Left colon (tissue), 2 donors: ENCODE results near the gene RBM12. TPM values are rescaled to one million over a fixed set of nuclear protein-coding genes. Genes with fewer than 3 reads are reported as not detected.
A peak's percentile ranks its signal among the peaks of the same experiment; 100 is the strongest.
"Not testable (repeated sequence)": the region's sequence is repeated elsewhere in the genome, so short reads cannot be mapped to it uniquely, and the experiment has no call there.

ENCODE experiments used
- ATAC-seq: fragments of 200-7000 bp; cut with Tn5 transposase; one replicate; pipeline ENCODE4 v1.9.1; 2020; ENCODE audit warnings: mild to moderate bottlenecking, moderate library complexity
- DNase-seq, 2 donors: peaks; one replicate each; pipeline ENCODE4 v3.0.0-alpha.2; 2020
- intact Hi-C, 2 donors: fragments of 100-400 bp; cut with DNase I in 1 of 2; cut with micrococcal nuclease in 1 of 2; formaldehyde crosslinking; loops; one replicate each; pipeline versions ENCODE4 v1.11.2 to v1.14.0; 2022; cut with DNase I, micrococcal nuclease
- long read RNA-seq: library from polyadenylated mRNA; unstranded; transcript quantifications from one replicate; pipeline ENCODE4 v2.0.0, GENCODE V29; 2021
- total RNA-seq, 2 donors: library from RNA; stranded (reverse); fragmentation: NEBNext Ultra II Directional; extraction: Animal tissue kit (Norgen Biotek cat#: 25700); gene quantifications; one replicate each; pipeline ENCODE4 v1.2.1, GENCODE V29; 2021
- donor health status: DM: no; HTN: no; CAD: no.
- donor health status: DM: yes; HTN: yes; CAD: no.

Gene RBM12
- 10 to 100 TPM; 63.5 to 73.0 TPM for total RNA-seq
- long read RNA-seq, full-length matches to known transcripts: 17 of 36 reads
- long read RNA-seq, partial matches to known transcripts: 0 of 36 reads
- long read RNA-seq, other reads (novel, unspliced or antisense): 19 of 36 reads

- peak; percentile 93 for ATAC-seq
- peak; percentile 92 to 93 for DNase-seq
- intact Hi-C loops: no loop called here
These were observed at the start of gene RBM12, which contains the start of gene CPNE1 for GRCh38 chr20:35664466-35665206. Gene RBM12 (minus strand): TSS chr20:35664900. CDS start chr20:35655322, 9,578 bp downstream. Gene CPNE1 (minus strand): TSS chr20:35664900. CDS start chr20:35632923, 31,977 bp downstream.

- no peak for ATAC-seq
- intact Hi-C loops: no loop called here
These were observed 49.4 kb upstream of the RBM12 start for GRCh38 chr20:35714127-35714526.

GRCh38 chr20:35713120-35713519 lies 48.4 kb upstream of the RBM12 start:
- intact Hi-C loops, DNase-seq, ATAC-seq: not testable (repeated sequence)

More at GRCh38 chr20:35714127-35714526, 49.4 kb upstream of the RBM12 start:
- DNase-seq: no peak

- intact Hi-C loops: no loop called here
These were observed 47.0 kb upstream of the RBM12 start for GRCh38 chr20:35711588-35712209.

GRCh38 chr20:35710884-35711587 lies 46.3 kb upstream of the RBM12 start:
- ATAC-seq: no peak
- intact Hi-C loops: no loop called here

More at GRCh38 chr20:35711588-35712209, 47.0 kb upstream of the RBM12 start:
- ATAC-seq: no peak
- no peak for DNase-seq

GRCh38 chr20:35710039-35710438 lies 45.3 kb upstream of the RBM12 start:
- intact Hi-C loops: no loop called here
- no peak for DNase-seq
- ATAC-seq: no peak

More at GRCh38 chr20:35710884-35711587, 46.3 kb upstream of the RBM12 start:
- no peak for DNase-seq

- DNase-seq (no peak), ATAC-seq (no peak)
- intact Hi-C loops: no loop called here
These were observed 44.6 kb upstream of the RBM12 start for GRCh38 chr20:35709259-35709658.

GRCh38 chr20:35708502-35708901 lies 43.8 kb upstream of the RBM12 start:
- ATAC-seq (no peak), DNase-seq (no peak)
- intact Hi-C loops: no loop called here

- DNase-seq, intact Hi-C loops, ATAC-seq: not testable (repeated sequence)
These were observed 42.2 kb upstream of the RBM12 start for GRCh38 chr20:35706591-35707529.

- intact Hi-C loops, DNase-seq, ATAC-seq: not testable (repeated sequence)
These were observed 41.2 kb upstream of the RBM12 start for GRCh38 chr20:35705894-35706293.

- ATAC-seq (no peak), DNase-seq (no peak)
- intact Hi-C loops: no loop called here
These were observed 40.0 kb upstream of the RBM12 start for GRCh38 chr20:35704514-35705261.

GRCh38 chr20:35702824-35703695 lies 38.4 kb upstream of the RBM12 start:
- DNase-seq: no peak
- ATAC-seq: no peak
- intact Hi-C loops: no loop called here

GRCh38 chr20:35702051-35702823 lies 37.5 kb upstream of the RBM12 start:
- intact Hi-C loops: no loop called here
- ATAC-seq (no peak), DNase-seq (no peak)

- ATAC-seq: no peak
- intact Hi-C loops: no loop called here
- DNase-seq: no peak
These were observed 36.0 kb upstream of the RBM12 start for GRCh38 chr20:35700625-35701148.

GRCh38 chr20:35699957-35700624 lies 35.4 kb upstream of the RBM12 start:
- peak; percentile 51 for ATAC-seq
- intact Hi-C loops: no loop called here
- no peak for DNase-seq
